ENCODE data around the gene PARVA. TPM values are rescaled to one million over a fixed set of nuclear protein-coding genes. Genes with fewer than 3 reads are reported as not detected.

The PARVA gene
- total RNA-seq, 1 donor from 2014 or later, result 45.9 TPM

- no peak overlapping the region for H3K4me3 ChIP-seq (ENCODE audit: low read depth, low read length)
- TF ChIP-seq CTCF (IDR thresholded peaks at IDR 0.05; ENCODE audit: insufficient read depth, low read length, poor library complexity, severe bottlenecking), result no peak
- no peak for DNase-seq (ENCODE audit: low read depth)
- H3K27me3 ChIP-seq (ENCODE audit: control insufficient read depth, insufficient read depth, low read length), result no peaks in the 10 kb centered on the region
- H3K36me3 ChIP-seq (ENCODE audit: control insufficient read depth, insufficient read depth, low read length), result no peaks in the 10 kb centered on the region
Observed at GRCh38 chr11:12528487-12528886, 151.1 kb downstream of the PARVA start.

- H3K36me3 ChIP-seq (ENCODE audit: control insufficient read depth, insufficient read depth, low read length), result no peaks in the 10 kb centered on the region
- H3K4me3 ChIP-seq (ENCODE audit: low read depth, low read length), result no peak overlapping the region
- DNase-seq (ENCODE audit: low read depth), result no peak
- TF ChIP-seq CTCF (IDR thresholded peaks at IDR 0.05; ENCODE audit: insufficient read depth, low read length, poor library complexity, severe bottlenecking), result no peak
- H3K27me3 ChIP-seq (ENCODE audit: control insufficient read depth, insufficient read depth, low read length), result no peaks in the 10 kb centered on the region
Observed at GRCh38 chr11:12529041-12529440, 151.7 kb downstream of the PARVA start.

DNA sequence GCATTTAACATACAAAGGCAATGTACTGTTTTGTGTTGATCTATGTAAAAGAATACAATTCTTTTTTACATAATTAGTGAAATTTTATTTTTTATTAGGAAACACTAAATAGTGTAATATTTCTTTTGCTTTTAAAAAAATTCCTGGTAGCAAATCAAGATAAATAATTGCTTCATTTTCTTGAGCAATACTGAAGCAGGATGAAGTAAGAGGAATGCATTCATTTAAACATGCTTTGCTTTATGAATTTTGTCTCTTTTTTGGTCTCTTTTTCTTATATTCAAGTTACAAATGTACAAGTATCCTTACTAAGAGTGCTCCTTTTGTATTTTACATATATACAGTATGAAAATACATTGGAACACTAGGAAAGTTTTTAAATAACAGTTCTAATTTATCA lies 152.4 kb downstream of the PARVA start:
- TF ChIP-seq CTCF (IDR thresholded peaks at IDR 0.05; ENCODE audit: insufficient read depth, low read length, poor library complexity, severe bottlenecking), result no peak
- H3K36me3 ChIP-seq (ENCODE audit: control insufficient read depth, insufficient read depth, low read length), result no peaks in the 10 kb centered on the region
- DNase-seq (ENCODE audit: low read depth), result no peak

DNA sequence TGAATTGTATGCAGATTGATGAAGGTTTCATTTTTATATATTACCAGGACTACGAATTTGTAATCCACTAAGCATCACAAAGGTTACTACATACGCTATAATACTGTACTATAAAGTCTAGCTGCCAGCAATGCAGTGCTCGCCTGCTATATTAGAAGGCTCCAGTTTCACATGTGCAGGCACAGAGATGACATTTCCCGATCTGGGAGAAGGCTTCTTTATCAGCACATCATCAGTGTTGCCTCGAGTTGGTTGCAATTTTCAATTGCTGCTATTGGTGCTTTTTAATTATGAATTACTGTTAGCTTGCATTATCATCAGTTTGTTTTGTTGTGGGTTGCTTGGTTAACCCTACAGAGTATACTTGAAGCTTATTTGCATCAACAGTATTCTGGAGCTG lies 153.6 kb downstream of the PARVA start:
- no peaks in the 10 kb centered on the region for H3K27me3 ChIP-seq (ENCODE audit: control insufficient read depth, insufficient read depth, low read length)
- no peak for TF ChIP-seq CTCF (IDR thresholded peaks at IDR 0.05; ENCODE audit: insufficient read depth, low read length, poor library complexity, severe bottlenecking)
- no peak overlapping the region for H3K4me3 ChIP-seq (ENCODE audit: low read depth, low read length)
- no peaks in the 10 kb centered on the region for H3K36me3 ChIP-seq (ENCODE audit: control insufficient read depth, insufficient read depth, low read length)
- DNase-seq (ENCODE audit: low read depth), result no peak

More for the DNA sequence above, 152.4 kb downstream of the PARVA start:
- Histone ChIP-seq H3K27me3 (ENCODE audit: control insufficient read depth, insufficient read depth, low read length) (no peaks in the 10 kb centered on the region), H3K4me3 (ENCODE audit: low read depth, low read length) (no peak overlapping the region)

DNA sequence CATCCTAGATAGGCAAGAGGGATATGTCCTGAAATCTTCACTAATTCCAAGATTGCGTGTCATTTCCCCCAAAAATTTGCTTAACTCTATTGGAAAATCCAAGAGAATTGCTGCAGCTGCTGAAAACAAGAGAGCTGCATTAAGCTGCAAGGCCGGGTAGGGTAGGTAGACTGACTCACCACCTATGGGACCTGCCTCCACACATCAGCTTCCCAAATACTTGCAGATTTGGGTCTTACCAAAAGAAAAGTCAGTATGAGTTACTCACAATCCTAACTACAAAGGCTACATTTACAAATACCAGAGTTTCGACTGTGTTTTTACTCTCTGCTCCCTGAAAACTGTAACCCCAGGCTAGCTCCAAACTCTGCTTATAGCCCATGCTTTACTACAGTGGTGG lies 154.3 kb downstream of the PARVA start:
- H3K36me3 ChIP-seq (ENCODE audit: control insufficient read depth, insufficient read depth, low read length), result no peaks in the 10 kb centered on the region
- no peaks in the 10 kb centered on the region for H3K27me3 ChIP-seq (ENCODE audit: control insufficient read depth, insufficient read depth, low read length)
- no peak for TF ChIP-seq CTCF (IDR thresholded peaks at IDR 0.05; ENCODE audit: insufficient read depth, low read length, poor library complexity, severe bottlenecking)
- DNase-seq (ENCODE audit: low read depth), result no peak
- H3K4me3 ChIP-seq (ENCODE audit: low read depth, low read length), result no peak overlapping the region

- H3K4me3 ChIP-seq (ENCODE audit: low read depth, low read length), result no peak overlapping the region
- H3K27me3 ChIP-seq (ENCODE audit: control insufficient read depth, insufficient read depth, low read length), result no peaks in the 10 kb centered on the region
- no peak for DNase-seq (ENCODE audit: low read depth)
- no peaks in the 10 kb centered on the region for H3K36me3 ChIP-seq (ENCODE audit: control insufficient read depth, insufficient read depth, low read length)
- TF ChIP-seq CTCF (IDR thresholded peaks at IDR 0.05; ENCODE audit: insufficient read depth, low read length, poor library complexity, severe bottlenecking), result no peak
Observed at GRCh38 chr11:12532580-12532979, 155.2 kb downstream of the PARVA start.
